NCI-H1436 treated with DMSO at 0.1 percent for 48 hours (cell line): ENCODE measurements around the gene CD22.

Experiments used
- DNase-seq: peaks from one replicate; lab custom pipeline; 2025; lab: John Stamatoyannopoulos, UW

The CD22 gene

DNA sequence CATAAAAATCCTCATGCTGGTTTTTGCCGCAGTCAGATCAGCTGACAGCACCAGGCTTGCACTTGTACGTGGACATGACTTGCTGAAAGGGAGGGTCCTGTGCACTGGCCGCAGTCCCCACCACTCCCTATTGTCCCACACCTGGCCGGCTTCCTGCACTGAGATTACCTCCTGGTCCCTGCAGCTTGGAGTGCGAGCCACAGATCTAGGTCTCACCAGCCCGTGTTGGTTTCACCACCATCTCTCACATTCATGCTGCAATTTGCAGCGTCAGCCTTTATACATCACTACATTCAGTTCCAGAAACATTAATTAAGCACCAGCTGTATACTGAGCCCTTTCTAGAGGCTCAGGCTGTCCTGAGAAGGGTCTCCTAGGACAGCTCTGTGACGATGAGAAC, 15.0 kb upstream of the CD22 start:
- DNase-seq: no peak

GRCh38 chr19:35314858-35315470, 14.0 kb upstream of the CD22 start:
- no peak for DNase-seq

DNA sequence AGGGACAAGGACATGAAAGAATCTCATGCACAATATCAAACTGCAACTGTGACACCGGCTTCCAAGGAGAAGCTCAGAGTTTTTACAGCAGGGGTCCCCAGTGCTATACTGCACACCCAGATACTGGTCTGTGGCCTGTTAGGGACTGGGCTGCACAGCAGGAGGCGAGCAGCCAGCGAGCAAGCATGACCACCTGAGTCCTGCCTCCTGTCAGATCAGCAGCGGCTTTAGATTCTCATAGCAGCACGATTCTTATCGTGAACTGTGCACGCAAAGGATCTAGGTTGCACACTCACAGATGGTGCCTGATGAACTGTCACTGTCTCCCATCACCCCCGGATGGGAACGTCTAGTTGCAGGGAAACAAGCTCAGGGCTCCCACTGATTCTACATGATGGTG, 13.1 kb upstream of the CD22 start:
- no peak for DNase-seq

DNA sequence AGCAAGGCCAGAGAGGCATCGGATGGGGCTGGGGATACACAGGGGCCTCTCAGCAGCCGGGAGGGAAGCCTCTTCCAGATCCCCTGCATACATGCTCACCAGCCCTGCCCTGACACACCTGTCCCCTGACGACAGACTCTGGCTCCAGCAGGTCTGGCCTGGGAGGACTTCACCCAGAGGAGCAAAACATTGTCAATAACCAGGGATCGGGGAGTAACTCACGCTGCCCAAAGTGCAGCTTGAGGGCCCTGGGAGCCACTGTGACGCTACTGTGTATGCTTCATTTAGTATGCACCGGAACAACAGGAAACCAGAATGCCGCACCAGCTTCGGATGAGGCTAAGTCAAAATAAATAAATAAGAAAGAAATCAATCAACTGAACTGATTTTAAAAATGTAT, 12.4 kb upstream of the CD22 start:
- DNase-seq: no peak

- no peak for DNase-seq
Measured at GRCh38 chr19:35317464-35318043, 11.4 kb upstream of the CD22 start.

- no peak for DNase-seq
Measured at GRCh38 chr19:35318679-35319448, 10.1 kb upstream of the CD22 start.

GRCh38 chr19:35320065-35320713, 8.8 kb upstream of the CD22 start:
- DNase-seq: no peak

- no peak for DNase-seq
Measured at GRCh38 chr19:35321291-35321690, 7.7 kb upstream of the CD22 start.

DNA sequence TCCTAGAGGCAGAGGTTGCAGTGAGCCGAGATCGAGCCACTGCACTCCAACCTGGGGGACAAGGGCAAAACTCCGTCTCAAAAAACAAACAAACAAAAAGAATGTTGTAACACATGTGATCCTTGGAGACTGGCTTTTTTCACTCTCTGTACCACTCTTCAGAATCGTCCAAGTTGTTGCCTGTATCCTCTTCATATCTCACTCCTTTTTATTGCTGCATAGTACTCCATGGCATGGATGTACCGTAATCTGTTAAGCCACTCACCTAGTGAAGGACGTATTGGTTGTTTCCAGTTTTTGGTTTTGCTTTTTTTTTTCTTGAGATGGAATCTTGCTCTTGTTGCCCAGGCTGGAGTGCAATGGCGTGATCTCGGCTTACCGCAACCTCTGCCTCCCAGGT, 7.0 kb upstream of the CD22 start:
- no peak for DNase-seq

GRCh38 chr19:35327642-35328041, 1.3 kb upstream of the CD22 start:
- DNase-seq: no peak

DNA sequence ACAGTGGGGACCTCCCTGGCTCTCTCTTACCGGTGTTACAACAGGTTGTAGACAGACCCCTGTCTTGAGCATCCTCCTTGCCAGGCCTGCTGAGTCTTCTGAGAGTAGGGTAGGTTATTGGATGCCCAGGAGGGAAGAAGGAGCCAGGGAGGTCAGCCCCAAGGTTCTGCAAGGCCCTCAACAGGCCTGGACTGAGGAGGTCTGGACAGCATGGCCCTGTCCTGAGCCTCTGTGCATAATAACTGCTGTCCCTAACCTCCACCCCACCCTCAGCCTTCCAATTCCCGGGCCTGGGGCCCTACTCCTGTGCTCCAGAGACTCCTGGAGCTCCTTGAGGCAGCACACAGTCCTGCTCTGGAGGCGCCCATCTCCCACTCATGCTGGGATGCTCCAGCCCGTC, 336 bp downstream of the CD22 start:
- DNase-seq: no peak

DNA sequence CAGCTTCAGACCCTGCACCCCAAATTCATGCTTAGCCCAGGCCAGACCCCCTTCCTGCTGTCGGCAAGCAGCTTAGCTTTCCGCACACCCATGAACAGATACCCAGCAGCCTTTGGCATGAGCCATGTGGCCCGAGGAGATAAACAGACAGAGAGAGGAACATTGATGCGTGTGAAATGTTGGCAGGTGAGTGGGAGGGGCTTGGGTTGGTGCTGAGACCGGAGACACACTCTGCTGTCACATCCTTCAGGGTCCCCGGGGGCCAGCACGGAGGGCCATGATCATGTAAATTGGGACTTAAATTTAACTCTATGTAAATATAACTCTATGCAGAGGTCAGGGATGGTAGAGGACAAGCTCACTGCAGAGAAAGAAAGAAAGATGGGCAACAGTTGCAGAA, 1.5 kb downstream of the CD22 start:
- no peak for DNase-seq

DNA sequence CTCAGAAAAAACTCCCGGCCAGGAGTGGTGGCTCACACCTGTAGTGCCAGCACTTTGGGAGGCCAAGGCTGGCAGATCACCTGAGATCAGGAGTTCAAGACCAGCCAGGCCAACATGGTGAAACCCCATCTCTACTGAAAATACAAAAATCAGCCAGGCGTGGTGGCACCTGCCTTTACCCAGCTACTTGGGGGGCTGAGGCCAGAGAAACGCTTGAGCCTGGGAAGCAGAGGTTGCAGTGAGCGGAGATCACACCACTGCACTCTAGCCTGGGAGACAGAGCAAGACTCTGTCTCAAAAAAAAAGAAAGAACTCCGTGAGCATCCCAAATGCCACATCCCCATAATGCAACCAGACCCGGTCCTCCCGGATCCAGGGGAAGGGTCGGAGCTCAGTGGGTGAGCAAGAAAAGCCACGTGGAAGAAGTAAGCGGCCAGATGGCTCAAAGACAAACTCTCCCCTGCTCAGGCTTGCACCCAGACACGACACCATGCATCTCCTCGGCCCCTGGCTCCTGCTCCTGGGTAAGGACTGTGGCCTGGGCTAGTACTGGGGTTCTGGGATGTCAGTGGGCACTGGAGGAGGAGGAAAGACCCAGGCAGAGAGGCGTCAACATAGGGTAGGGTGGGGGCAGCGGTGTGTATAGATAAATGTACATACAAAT, 2.7 kb downstream of the CD22 start:
- DNase-seq: no peak

GRCh38 chr19:35332817-35333216, 3.8 kb downstream of the CD22 start:
- no peak for DNase-seq

DNA sequence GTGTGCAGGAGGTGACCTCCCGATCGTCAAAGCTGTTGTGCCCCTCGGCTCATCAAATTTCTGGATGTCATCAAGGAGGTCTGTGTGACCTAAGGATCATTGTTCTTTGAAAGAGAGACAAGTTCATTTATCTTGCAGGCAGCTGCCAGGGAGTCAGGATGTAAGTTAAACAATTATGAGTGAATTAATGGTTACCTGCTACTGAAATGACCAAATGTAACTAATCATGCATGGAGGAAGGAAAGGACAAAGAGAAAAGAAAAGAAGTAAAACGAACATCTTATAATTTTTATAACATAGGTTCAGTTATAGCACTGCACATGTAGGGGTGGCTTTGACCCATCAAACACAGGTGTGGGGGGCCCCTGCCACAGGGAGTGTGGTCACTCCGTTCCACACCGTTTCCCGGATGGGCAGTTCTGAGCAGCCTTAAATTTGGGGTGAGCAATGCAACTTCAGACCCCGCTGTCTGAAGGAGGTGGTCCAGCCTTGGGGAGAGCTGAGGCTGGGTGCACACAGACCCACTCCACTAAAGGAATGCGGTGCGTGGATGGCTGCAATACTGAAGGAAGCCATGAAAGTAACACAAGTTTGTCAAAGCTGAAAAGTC, 5.3 kb downstream of the CD22 start:
- DNase-seq: no peak

- no peak for DNase-seq
Measured at GRCh38 chr19:35336166-35336955, 7.4 kb downstream of the CD22 start.

DNA sequence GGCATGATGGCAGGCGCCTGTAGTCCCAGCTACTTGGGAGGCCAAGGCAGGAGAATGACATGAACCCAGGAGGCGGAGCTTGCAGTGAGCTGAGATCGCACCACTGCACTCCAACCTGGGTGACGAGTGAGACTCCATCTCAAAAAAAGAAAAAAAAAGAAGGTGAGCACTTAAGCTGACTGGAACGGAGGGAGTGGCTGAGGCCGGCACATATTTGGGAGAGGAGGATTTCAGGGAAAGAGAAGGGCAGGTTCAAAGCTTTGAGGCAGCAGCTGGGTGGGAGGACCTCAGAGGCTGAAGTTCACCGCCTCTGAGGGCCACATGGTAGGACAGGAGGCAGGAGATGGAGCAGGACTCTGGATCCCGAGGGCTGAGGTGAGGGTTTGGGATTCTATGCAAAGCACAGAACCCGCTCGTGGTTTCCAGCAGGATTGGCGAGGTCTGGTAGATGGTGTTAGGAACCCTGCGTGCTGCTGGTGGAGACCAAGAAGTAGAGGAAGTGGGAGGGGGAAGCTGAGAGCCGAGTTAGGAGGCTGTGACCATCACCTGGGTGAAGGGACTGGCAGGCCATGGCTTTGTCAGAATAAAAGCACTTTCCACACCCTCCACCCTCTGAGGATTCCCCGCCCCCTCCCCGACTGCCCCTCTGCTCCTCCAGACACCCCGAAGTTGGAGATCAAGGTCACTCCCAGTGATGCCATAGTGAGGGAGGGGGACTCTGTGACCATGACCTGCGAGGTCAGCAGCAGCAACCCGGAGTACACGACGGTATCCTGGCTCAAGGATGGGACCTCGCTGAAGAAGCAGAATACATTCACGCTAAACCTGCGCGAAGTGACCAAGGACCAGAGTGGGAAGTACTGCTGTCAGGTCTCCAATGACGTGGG, 8.4 kb downstream of the CD22 start:
- no peak for DNase-seq

GRCh38 chr19:35337984-35338296, 9.0 kb downstream of the CD22 start:
- DNase-seq: no peak

GRCh38 chr19:35340431-35340830, 11.4 kb downstream of the CD22 start:
- DNase-seq: no peak

DNA sequence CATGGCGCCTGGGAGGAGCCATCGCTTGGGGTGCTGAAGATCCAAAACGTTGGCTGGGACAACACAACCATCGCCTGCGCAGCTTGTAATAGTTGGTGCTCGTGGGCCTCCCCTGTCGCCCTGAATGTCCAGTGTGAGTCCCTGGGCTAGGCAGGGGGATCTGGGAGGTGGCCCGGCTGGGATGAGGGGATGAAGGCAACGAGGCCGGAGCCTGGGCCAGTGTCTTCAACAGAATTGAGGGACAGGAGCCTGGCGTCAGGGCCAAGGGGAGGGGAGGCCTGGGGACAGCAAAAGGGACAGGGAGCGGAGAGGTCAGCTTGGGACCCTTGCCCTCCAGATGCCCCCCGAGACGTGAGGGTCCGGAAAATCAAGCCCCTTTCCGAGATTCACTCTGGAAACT, 12.0 kb downstream of the CD22 start:
- no peak for DNase-seq
